Measurements from ENCODE around the gene ZNF668.
A peak's percentile ranks its signal among the peaks of the same experiment; 100 is the strongest.

Gene ZNF668
- long read RNA-seq, transcript ZNF668-201 (3 exons, 2,762 nt): major isoform, 214 of 229 reads
- long read RNA-seq, transcript ZNF668-208 (3 exons, 2,865 nt): minor isoform, 6 of 229 reads
- long read RNA-seq, partial matches to known transcripts: 1 of 229 reads
- long read RNA-seq, other reads (novel, unspliced or antisense): 8 of 229 reads

- TF ChIP-seq SPI1 (IDR thresholded peaks at IDR 0.05; ENCODE audit: borderline replicate concordance, low read depth) (peak; percentile 88), POLR2AphosphoS5 (IDR thresholded peaks at IDR 0.05; ENCODE audit: low read depth) (peak; percentile 97), GABPA (IDR thresholded peaks at IDR 0.05; ENCODE audit: low read depth) (peak; percentile 100), CTCF (IDR thresholded peaks at IDR 0.05; ENCODE audit: insufficient read depth, low read length) (no peak), REST (IDR thresholded peaks at IDR 0.05; ENCODE audit: insufficient replicate concordance, low read depth) (peak; percentile 37)
- Histone ChIP-seq H3K4me3 (replicated peaks; ENCODE audit: insufficient read depth, low read length) (peak within 1 kb of the TSS; percentile 94), H3K27me3 (ENCODE audit: insufficient read depth, poor library complexity, severe bottlenecking) (no peaks in the 10 kb centered on the region), H3K27ac (replicated peaks) (peak within 1 kb of the TSS; percentile 88)
- peak; percentile 100 for DNase-seq (ENCODE audit: low read depth in 1 of 2, low spot score in 1 of 2)
These were observed at the start of gene ZNF668, which contains the start of gene ZNF646 for GRCh38 chr16:31073970-31074813. Gene ZNF668 (minus strand): TSS chr16:31074240. CDS start chr16:31064459, 9,781 bp downstream. Gene ZNF646 (plus strand): TSS chr16:31074422. CDS start chr16:31076325, 1,903 bp downstream.

- Histone ChIP-seq H3K27me3 (ENCODE audit: insufficient read depth, poor library complexity, severe bottlenecking) (no peaks in the 10 kb centered on the region), H3K4me3 (replicated peaks; ENCODE audit: insufficient read depth, low read length) (no peak overlapping the region), H3K27ac (replicated peaks) (no peak overlapping the region)
- DNase-seq (ENCODE audit: low read depth in 1 of 2, low spot score in 1 of 2): no peak
- TF ChIP-seq REST (IDR thresholded peaks at IDR 0.05; ENCODE audit: insufficient replicate concordance, low read depth) (no peak), CTCF (IDR thresholded peaks at IDR 0.05; ENCODE audit: insufficient read depth, low read length) (no peak), SPI1 (IDR thresholded peaks at IDR 0.05; ENCODE audit: borderline replicate concordance, low read depth) (no peak), GABPA (IDR thresholded peaks at IDR 0.05; ENCODE audit: low read depth) (no peak), POLR2AphosphoS5 (IDR thresholded peaks at IDR 0.05; ENCODE audit: low read depth) (no peak)
These were observed 46.1 kb upstream of the ZNF668 start for GRCh38 chr16:31120129-31120528.

GRCh38 chr16:31118223-31119155 is 44.4 kb upstream of the ZNF668 start:
- no peaks in the 10 kb centered on the region for H3K27me3 ChIP-seq (ENCODE audit: insufficient read depth, poor library complexity, severe bottlenecking)
- DNase-seq (ENCODE audit: low read depth in 1 of 2, low spot score in 1 of 2): peak; percentile 46 to 87
- peak overlapping the region; percentile 54 for H3K4me3 ChIP-seq (replicated peaks; ENCODE audit: insufficient read depth, low read length)
- peak overlapping the region; percentile 82 for H3K27ac ChIP-seq (replicated peaks)
- no peak for TF ChIP-seq REST (IDR thresholded peaks at IDR 0.05; ENCODE audit: insufficient replicate concordance, low read depth)

All from HL-60 (cell line).